ELF-1 (cell line): ENCODE data around the gene RELL2.
A peak's percentile ranks its signal among the peaks of the same experiment; 100 is the strongest.

ENCODE experiments used
- DNase-seq: peaks from one replicate; pipeline ENCODE4 v3.0.0-alpha.2; 2016; ENCODE audit warnings: low read depth, low spot score

The RELL2 gene

DNA sequence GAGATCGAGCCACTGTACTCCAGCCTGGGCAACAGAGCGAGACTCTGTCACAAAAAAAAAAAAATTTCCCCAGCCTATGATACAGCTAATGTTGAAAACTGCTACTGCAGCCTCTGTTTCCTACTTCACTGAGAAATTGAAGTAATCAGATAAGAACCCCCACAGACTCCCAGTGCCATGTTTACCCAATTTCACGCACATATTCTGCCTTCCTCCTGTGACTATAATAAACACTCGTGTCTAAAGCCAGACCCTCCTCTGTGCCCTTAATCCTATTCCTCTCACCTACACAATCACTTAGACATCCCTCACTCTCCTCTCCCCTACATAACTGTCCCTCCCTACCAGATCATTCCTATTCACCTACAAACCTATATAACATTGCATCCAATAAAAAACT, 38.9 kb downstream of the RELL2 start:
- no peak for DNase-seq

DNA sequence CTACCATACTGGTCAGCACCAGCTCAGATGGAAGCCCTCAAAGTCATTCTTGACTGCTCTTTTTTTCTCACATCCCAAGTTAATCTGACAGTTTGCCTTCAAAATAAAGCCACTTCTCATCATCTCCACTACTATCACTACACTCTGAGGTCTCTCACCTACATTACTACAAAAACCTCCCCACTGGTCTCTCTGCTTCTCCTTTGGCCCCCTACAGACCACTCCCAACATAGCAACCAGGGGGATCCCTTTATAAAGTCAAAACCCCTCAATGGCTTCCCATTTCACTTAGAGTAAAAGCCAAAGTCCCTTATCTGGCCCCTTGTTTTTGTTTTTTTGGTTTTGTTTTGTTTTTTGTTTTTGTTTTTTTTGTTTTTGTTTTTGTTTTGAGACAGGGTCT, 40.6 kb downstream of the RELL2 start:
- DNase-seq: peak; percentile 67

DNA sequence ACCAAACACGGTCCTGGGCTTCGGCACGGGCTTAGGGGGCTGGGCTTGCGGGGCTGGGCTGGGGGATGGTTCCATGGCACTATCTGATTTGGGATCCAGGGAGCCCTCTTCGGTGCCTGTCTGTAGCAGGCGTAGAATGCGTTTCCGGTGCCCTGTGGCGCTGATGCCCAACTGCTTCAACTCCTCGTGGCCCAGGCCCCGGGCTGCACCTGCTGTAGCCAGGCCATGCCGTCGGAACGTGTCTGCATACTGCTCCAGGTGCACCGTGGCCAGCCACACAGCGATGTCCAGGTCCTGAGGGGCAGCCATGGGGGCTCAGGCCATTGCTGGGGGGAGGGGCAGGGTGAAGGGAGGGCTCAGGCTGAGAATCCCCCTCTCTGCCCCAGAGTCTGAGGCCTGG, 43.4 kb downstream of the RELL2 start:
- no peak for DNase-seq

DNA sequence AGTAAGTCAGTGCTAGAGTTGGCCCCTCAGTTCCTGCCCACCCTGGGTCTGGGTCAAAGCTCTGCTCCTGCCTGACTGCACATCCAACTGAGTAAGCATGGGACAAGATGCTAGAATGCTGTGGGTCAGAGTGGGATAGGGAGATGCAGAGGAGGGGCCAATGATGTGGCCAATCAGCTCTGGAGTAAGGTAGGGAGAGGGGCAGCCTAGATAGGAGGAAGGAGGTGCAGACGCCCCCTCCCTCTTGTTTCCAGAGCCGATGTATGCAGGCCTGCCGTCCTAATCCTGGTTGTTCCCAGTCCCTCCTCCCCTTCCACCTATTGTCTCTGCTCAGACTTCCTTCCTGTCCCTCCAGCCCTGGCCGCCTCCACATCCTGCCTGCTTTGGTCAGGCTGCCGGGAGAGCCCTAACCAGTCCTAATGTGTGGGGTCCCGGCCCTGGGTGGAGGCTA, 44.0 kb downstream of the RELL2 start:
- DNase-seq: peak; percentile 87

DNA sequence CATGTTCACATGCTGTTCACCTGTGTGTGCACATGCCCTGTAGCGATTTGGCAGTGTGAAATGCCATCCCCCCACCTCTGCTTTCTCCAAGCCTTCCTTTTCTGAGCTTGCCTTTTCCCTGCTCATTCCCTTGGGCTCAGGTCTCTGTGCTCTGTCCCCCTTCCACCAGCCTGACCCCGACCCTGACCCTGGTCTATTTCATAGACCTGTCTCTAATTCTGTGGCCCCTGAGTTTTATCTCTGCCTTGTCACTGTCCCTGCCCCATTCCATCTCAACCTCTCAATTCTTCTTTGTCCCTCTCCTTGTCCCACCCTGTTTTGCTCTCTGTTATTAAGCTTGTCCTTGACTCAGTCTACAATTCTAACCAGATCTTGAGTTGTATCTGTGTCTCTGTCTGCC, 44.5 kb downstream of the RELL2 start:
- no peak for DNase-seq

DNA sequence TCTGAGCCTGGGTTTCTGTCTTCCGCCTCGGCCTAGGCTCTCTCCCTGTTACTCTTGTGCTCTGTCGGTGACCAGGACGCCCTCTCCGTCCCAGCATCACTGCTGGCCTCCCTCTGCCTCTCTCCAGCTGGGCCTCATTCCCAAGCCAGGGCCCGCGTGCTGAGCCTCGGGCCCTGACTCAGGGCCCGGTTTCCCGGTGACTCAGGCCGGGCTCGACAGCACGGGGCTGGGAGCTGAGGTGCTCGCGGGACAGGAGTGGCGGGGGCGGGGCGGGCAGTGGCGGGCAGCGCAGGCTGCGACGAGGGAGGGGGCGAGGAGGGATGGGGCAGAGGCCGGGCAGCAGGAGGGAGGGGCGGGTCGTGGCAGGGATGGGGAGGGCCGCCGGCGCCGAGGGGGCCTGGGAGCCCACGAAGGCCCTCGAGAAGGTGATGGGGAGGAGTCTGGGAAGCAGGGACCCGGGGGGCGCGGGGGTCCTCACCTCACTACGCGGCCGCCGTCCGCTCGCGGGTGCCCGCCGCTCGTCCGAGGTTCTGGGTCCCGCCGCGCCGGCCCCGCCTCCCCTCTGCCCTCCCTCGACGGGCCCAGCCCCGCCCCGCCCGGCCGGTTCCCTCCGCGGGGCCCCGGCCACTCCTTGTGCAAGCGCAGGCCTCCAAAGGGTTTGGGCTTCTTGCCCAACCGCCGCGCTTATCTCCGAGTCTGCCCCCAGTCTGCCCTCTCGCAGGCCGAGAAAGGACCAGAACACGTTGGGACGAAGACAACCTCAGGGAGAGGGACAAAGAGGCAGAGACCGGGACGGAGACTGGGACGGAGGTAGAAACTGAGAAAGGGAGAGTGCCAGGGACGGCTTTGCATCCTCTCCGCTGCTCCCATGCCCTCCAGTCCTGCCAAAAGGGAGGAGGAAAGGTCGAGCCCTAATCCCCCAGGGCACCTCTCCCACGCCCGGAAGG, 45.2 kb downstream of the RELL2 start, which contains the start of gene ARAP3:
Gene ARAP3 (minus strand): TSS at position 536 of the 947 bp plus-strand sequence. CDS start 1,744 bp downstream, outside the sequence.
- peak; percentile 66 for DNase-seq

DNA sequence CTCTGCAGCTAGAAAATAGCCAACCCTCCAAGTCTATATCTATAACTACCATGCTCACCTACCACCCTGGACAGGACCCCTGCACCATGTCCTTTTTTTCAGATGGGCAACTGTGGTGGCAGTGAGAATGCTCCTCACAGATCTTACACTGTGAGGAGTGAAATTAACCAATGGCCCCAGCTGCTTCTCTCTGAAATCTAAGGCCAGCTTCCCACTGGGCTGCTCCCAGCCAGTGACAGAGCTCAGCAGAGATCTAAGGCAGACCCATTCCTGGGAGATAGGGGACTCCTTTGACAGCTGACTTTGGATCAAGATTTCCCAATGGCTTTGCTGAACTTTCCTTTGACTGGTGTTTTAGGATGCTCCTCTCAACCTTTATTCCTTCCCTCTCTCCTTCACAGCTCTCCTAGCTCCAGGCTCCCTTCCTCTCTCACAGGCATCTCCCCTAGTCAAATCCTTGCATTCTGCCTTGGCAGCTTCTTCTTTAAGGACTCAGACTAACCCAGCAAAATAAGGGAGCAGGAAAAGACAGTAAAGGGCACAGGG, 46.9 kb downstream of the RELL2 start:
- DNase-seq: no peak

DNA sequence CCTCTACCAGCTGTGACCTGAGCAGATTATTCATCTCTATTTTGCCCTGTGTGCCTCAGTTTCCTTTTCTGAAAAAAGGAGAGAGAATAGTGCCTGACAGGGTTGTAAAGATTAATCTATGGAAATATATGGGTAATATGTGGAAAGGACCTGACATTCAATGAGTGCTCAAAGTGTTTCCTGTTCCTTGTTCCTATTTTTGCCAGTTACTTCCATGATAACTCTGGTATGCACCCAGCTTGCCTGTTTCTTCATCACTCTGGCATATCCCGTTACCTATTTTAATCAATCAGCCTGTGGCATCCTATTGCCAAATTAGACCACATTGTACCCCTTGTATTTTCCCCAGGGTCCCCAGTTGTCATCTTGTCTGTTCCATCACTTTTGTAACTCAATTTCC, 48.8 kb downstream of the RELL2 start:
- no peak for DNase-seq

DNA sequence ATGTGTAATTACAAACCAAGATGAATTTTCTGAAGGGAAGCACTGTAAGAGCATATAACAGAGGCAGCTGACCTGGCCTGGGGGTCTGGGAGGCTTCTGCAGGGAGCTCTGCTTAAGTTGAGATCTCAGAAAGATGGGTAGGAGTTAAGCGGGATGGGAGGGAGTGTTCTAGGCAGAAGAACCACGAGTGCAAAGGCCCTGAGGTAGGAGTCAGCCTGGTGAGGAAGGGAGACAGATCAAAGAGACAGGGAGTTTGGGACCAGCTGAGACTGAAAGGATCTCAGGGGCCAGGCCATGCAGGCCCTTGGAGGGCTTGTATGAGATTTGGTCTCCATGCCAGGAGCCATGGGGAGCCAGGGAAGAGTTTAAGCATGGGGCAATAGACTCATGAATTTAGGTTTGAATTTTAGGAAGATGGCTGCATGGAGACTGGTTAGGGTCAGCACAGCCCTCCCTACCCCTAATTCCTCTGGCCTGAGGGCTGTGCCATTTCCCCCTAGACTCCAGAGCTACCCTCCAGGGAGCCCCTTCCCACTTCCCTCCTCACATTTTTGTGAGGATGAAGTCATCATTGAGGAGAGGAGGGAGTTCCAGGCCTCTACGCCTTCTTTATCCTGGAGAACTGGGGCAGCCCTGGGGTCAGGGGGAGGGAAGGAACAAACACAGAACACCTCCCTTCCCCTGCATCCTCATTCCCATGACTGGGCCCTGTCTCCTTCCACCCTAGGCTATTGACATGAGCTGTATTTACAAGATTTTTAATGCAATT, 50.0 kb downstream of the RELL2 start:
- peak; percentile 78 for DNase-seq
